ENCODE data around the gene SNX11.

- TF ChIP-seq CTCF (conservative IDR thresholded peaks at IDR 0.05) (no peak), ZFX (IDR thresholded peaks at IDR 0.05) (no peak)
These were observed 42.4 kb downstream of the SNX11 start for GRCh38 chr17:48149787-48150463.

All from C4-2B (cell line).